ENCODE measurements around the gene ASF1B. TPM values are rescaled to one million over a fixed set of nuclear protein-coding genes. Genes with fewer than 3 reads are reported as not detected.

Gene ASF1B
- total and polyA plus RNA-seq, 2 donors (not counting 3 experiments of a cell fraction or from before 2014, with no cell fraction given) = 39.1 to 42.4 TPM

DNA sequence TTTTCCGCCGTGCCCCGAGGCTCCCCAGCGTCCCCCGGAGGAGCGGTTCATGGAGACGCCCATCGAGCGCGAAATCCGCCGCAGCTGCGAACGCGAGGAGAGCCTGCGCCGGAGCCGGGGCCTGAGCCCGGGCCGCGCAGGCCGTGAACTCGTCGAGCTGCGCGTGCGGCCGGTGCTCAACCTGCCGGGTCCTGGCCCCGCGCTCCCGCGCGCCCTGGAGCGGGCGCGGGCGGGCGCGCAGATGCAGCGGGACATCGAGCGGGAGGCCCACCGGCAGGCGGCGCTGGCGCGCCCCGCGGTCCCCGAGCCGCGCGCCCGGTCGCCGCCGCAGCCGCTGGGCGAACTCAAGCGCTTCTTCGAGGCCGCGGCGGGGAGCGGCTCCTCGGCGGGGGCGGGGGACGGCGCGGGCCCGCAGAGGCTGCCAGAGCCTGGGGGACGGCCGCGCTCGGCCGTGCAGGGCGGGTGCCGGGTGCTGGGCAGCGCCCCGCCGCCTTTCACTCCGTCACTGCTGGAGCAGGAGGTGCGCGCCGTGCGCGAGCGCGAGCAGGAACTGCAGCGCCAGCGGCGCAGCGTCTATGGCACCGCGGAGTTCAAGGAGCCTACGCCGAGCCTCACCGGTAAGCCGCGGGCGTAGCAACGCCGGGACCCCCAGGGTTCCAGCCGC lies 63.0 kb downstream of the ASF1B start:
- H4K20me1 ChIP-seq (replicated peaks; ENCODE audit: control insufficient read depth, extremely low read depth, insufficient read depth, low read length) = no peaks in the 10 kb centered on the region
- no peaks in the 10 kb centered on the region for H3K27me3 ChIP-seq (ENCODE audit: control insufficient read depth in 2 of 2, insufficient read depth in 2 of 2, low read length in 2 of 2)
- no peak overlapping the region for H3K27ac ChIP-seq (ENCODE audit: insufficient read depth, low read depth, low read length)
- FAIRE-seq = peak; percentile 69
- peaks cover 26% of the 10 kb centered on the region for H3K4me1 ChIP-seq (ENCODE audit: control insufficient read depth, extremely low read depth, insufficient read depth, low read length)
- H3K4me3 ChIP-seq (replicated peaks in 1 of 3; ENCODE audit: insufficient read depth in 1 of 3, low read depth in 1 of 3, low read length in 3 of 3) = peak overlapping the region; percentile 29 to 61 (median 43)
- no peaks in the 10 kb centered on the region for H3K36me3 ChIP-seq (ENCODE audit: control insufficient read depth in 2 of 2, extremely low read depth in 1 of 2, insufficient read depth in 2 of 2, low read length in 2 of 2)
- H3K9me1 ChIP-seq (replicated peaks; ENCODE audit: control insufficient read depth, extremely low read depth, insufficient read depth, low read length) = no peaks in the 10 kb centered on the region
- dilution Hi-C loops (cut with MboI; ENCODE audit: extremely low pct_ligation_motif_present, low sequenced_read_pairs) (no loop called here), intact Hi-C loops (cut with micrococcal nuclease) (loop anchor here (1.0 to 5.0 kb wide), 3 partner anchors 41 to 286 kb away; partner anchors contain the start of gene ASF1B)
- no TSS peak for BruUV-seq (replicated peaks)
- H3K79me2 ChIP-seq (ENCODE audit: control insufficient read depth, insufficient read depth, low read length) = no peaks in the 10 kb centered on the region
- no peaks in the 10 kb centered on the region for H3K9me3 ChIP-seq (replicated peaks; ENCODE audit: control insufficient read depth, insufficient read depth, low read length)
- CTCF ChIA-PET = interaction anchor here (0.6 to 6.6 kb wide), 18 partner anchors 9 to 275 kb away, joined by 3 to 74 read pairs (median 6); partner anchors contain the start of genes ASF1B, IL27RA and NANOS3
- TF ChIP-seq CTCF (IDR thresholded peaks at IDR 0.05; ENCODE audit: extremely low read depth in 1 of 2, insufficient read depth in 1 of 2, low read depth in 1 of 2, low read length in 2 of 2) (peak; percentile 35 to 60), MAX (IDR thresholded peaks at IDR 0.05; ENCODE audit: insufficient read depth, insufficient read length) (no peak)
- peak overlapping the region; percentile 3 for H3K9ac ChIP-seq (replicated peaks; ENCODE audit: extremely low read depth, insufficient read depth, low read length)
- POLR2A ChIA-PET = no interaction called here
- H3K4me2 ChIP-seq (ENCODE audit: insufficient read depth, low read length) = peak overlapping the region; percentile 79
- peak; percentile 59 for DNase-seq (ENCODE audit: low read depth, low spot score)
- H2AFZ ChIP-seq (ENCODE audit: low read depth, low read length) = peak overlapping the region; percentile 86
